Bronchial epithelial cell (primary cell): ENCODE data around the gene HTR3B. TPM values are rescaled to one million over a fixed set of nuclear protein-coding genes. Genes with fewer than 3 reads are reported as not detected.

Experiments used
- DNase-seq: peaks from one replicate; pipeline ENCODE4 v3.0.0-alpha.2; 2010; ENCODE audit warnings: low read depth
- FAIRE-seq: peaks from 2 replicates; lab custom pipeline; 2011; peaks lifted over from hg19 to GRCh38; lab: Jason Lieb, UNC
- H3K27me3 ChIP-seq: 2 replicates; pipeline ENCODE4 v1.5.1; 2011; ENCODE audit warnings: low read length; ENCODE audit not compliant: control insufficient read depth, insufficient read depth
- H3K36me3 ChIP-seq: 2 replicates; pipeline ENCODE4 v1.5.1; 2011; ENCODE audit warnings: low read length; ENCODE audit not compliant: control insufficient read depth, insufficient read depth
- H3K4me3 ChIP-seq: 2 replicates; pipeline ENCODE4 v1.5.1; 2011; ENCODE audit warnings: mild to moderate bottlenecking, low read depth, low read length, control low read depth
- CTCF ChIP-seq: IDR thresholded peaks from 2 replicates; pipeline ENCODE4 v1.5.1; 2011; ENCODE audit warnings: mild to moderate bottlenecking, moderate library complexity, low read length, control low read depth, inconsistent platforms; ENCODE audit not compliant: insufficient read depth, severe bottlenecking
- total RNA-seq: library from RNA; depleted of rRNA; stranded (reverse); fragments of >200 nt; gene quantifications from 2 replicates; pipeline ENCODE4 v1.2.1, GENCODE V29; 2014

Gene HTR3B
- not detected in 2 replicates for total RNA-seq

- DNase-seq (no peak), FAIRE-seq (no peak)
- TF ChIP-seq CTCF = no peak
- no peak within 1 kb of the TSS for H3K4me3 ChIP-seq
- H3K36me3 ChIP-seq = no peaks in the 10 kb centered on the region
- H3K27me3 ChIP-seq = no peaks in the 10 kb centered on the region
Observed at GRCh38 chr11:113904379-113905101, at the start of gene HTR3B. Gene HTR3B (plus strand): TSS chr11:113904796. CDS start chr11:113904934, 138 bp downstream.

- FAIRE-seq (no peak), DNase-seq (no peak)
- H3K36me3 ChIP-seq = peaks cover 3% of the 10 kb centered on the region
- H3K27me3 ChIP-seq = no peaks in the 10 kb centered on the region
- H3K4me3 ChIP-seq = no peak overlapping the region
- no peak for TF ChIP-seq CTCF
Observed at GRCh38 chr11:113855803-113856202, 48.8 kb upstream of the HTR3B start.

GRCh38 chr11:113856966-113857759 lies 47.4 kb upstream of the HTR3B start:
- Histone ChIP-seq H3K36me3 (no peaks in the 10 kb centered on the region), H3K27me3 (no peaks in the 10 kb centered on the region), H3K4me3 (no peak overlapping the region)
- DNase-seq = no peak
- TF ChIP-seq CTCF = no peak
- no peak for FAIRE-seq

GRCh38 chr11:113859665-113860064 lies 44.9 kb upstream of the HTR3B start:
- DNase-seq (peak; percentile 91), FAIRE-seq (no peak)
- no peaks in the 10 kb centered on the region for H3K36me3 ChIP-seq
- no peaks in the 10 kb centered on the region for H3K27me3 ChIP-seq
- no peak overlapping the region for H3K4me3 ChIP-seq
- TF ChIP-seq CTCF = no peak

- peak; percentile 54 for DNase-seq
- no peaks in the 10 kb centered on the region for H3K36me3 ChIP-seq
- no peak overlapping the region for H3K4me3 ChIP-seq
- FAIRE-seq = no peak
- no peak for TF ChIP-seq CTCF
- H3K27me3 ChIP-seq = no peaks in the 10 kb centered on the region
Observed at GRCh38 chr11:113862435-113862834, 42.2 kb upstream of the HTR3B start.
